CD4-positive, alpha-beta T cell treated with Interleukin-15 for 4 hours (primary cell): Measurements from ENCODE around the gene IL34.
"Not testable (repeated sequence)": the region's sequence is repeated elsewhere in the genome, so short reads cannot be mapped to it uniquely, and the experiment has no call there.

Experiments
- DNase-seq: peaks from one replicate; pipeline ENCODE4 v3.0.0-alpha.2; 2020; ENCODE audit warnings: low spot score

IL34 gene

DNA sequence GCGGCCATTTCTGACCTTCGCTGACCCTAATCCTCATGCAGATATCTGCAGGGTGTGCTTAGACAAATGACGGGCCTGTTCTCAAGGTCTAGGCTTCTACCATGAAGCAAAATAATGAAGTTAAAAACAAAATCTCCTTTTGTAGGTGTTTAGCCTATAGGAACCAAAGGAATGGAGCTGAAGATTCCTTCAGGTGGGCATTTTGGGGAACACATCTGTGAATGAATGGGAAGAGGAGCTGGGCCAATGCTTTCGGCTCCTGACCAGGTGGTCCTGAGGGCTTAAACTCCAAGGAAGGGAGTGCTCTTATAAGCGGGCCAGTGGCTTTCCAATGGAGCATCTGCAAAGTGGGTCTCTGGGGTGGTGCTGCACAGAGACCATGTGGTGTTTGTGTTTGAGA is 14.1 kb upstream of the IL34 start:
- DNase-seq, result no peak

DNA sequence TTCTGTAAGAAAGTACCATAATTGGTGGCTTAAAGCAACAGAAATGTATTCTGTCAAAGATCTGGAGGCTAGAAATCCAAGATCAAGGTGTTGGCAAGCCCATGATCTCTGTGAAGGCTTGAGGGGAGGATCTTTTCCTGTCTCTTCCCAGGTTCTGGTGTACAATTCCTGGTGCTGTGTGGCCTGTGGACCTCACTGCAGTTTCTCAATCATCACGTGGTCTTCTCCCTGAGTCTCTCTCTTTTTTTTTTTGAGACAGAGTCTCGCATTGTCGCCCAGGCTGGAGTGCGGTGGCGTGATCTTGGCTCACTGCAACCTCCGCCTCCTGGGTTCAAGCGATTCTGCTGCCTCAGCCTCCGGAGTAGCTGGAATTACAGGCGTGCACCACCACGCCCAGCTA is 12.7 kb upstream of the IL34 start:
- DNase-seq, result not testable (repeated sequence)

DNA sequence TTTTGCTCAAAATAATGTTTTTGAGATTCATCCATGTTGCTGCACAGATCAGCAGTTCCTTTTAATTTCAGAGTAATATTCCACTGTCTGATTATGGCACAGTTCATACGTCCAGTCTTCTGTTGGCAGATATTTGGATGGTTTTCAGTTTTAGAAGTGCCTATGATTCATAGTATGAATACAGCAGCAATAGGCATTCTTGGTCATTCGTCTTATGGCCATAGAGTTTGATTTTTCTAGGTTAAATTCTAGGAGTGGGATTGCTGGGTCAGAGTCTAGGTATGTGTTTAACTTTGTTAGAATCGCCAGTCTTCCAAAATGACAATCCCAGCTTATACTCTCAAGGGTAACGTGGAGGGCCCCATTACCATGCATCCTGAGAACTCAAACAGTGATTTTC is 11.5 kb upstream of the IL34 start:
- no peak for DNase-seq

DNA sequence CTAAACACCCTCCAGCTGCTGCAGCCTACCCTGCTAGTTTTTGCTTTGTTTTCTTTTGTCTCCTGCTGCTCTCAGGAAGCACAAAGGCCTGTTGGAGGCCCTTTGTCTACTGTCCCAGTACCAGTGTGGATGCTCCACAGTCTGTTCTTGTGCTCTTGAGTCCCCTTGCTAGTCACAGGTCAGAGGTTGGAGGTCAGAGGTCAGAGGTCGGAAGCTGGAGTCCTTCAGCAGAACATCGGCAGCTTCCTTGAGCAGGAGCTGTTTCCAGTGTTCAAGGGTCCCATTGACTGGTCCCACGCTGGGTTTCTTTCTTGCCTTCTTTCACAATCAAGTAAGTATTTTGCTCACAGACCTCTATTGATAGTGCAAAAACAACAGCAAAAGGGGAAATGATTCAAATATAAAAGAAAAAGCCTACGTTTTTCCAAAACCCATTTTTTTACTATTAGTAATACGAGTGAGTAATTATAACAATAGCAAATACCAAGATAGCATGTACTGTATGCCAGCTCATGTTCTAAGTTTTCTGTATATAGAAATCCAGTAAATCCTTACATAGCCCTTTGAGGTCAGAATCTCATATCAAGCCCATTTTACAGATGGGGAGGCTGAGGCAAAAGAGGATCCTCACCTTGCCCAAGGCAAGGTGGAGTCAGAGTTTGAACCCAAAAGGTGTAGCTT is 10.9 kb upstream of the IL34 start:
- no peak for DNase-seq

DNA sequence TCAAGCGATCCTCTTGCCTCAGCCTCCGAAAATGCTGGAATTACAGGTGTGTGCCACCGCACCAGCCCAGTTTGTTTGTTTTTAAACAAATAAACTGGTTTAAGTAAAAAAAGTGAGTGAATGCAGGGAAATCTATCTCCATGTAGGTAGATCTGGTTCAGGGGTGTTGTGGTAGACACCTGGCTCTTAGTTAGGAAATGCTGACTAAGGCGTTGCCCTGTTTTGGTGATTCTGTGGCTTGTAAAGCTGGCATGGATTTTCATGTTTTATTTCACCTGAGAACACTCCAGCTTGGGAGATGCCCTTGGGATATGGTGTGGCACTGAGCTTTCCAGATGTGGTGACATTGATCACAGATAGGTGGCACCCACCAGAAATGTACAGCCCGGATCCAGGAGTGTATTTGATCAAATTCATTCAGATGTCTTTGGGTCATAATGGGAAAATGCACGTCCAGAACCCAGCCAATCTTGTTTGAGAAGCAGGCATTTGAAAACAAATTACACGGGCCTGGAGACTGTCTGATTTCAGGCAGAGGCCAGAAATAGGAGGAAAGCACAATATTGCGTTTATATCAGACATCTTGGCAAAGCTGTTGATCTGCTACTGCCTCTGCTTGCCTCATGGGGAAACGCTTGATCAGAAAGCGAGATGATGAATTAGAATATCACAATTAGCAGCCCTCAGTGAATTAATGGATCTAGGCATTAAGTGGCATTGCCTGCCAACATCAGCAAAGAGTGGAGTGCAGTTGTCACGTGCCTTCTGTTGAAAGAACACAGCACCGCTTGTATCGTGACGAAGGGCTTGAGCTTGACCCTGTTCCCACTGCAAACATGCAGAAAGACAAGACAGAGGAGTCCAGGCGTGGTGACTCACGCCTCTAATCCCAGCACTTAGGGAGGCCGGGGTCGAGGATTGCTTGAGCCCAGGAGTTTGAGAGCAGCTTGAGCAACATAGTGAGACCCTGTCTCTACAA is 7.3 kb upstream of the IL34 start:
- no peak for DNase-seq

DNA sequence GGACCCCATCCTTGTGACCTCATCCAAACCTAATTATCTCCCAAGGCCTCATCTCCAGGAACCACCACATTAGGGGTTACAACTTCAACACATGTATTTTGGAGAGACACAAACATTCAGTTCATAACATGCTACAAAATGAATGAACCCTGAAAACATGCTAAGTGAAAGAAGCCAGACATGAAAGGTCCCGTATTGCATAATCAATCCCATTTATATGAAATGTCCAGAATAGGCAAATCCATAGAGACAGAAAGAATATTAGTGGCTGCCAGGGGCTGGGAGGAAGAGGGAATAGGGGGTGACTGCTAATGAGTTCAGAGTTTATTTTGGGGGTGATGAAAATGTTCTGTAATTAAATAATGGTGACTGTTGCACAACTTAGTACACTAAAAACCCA is 3.7 kb upstream of the IL34 start:
- DNase-seq, result no peak

DNA sequence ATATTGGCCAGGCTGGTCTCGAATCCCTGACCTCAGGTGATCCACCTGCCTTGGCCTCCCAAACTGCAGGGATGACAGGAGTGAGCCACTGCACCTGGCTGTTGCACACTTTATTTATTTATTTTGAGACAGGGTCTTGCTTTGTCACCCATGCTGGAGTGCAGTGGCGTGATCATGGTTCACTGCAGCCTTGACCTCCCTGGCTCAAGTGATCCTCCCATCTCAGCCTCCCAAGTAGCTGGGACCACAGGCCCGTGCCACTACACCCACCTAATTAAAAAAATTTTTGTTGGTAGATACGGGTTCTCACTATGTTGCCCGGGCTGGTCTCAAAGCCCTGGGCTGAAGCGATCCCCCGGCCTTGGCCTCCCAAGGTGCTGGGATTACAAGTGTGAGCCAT is 3.1 kb upstream of the IL34 start:
- not testable (repeated sequence) for DNase-seq

DNA sequence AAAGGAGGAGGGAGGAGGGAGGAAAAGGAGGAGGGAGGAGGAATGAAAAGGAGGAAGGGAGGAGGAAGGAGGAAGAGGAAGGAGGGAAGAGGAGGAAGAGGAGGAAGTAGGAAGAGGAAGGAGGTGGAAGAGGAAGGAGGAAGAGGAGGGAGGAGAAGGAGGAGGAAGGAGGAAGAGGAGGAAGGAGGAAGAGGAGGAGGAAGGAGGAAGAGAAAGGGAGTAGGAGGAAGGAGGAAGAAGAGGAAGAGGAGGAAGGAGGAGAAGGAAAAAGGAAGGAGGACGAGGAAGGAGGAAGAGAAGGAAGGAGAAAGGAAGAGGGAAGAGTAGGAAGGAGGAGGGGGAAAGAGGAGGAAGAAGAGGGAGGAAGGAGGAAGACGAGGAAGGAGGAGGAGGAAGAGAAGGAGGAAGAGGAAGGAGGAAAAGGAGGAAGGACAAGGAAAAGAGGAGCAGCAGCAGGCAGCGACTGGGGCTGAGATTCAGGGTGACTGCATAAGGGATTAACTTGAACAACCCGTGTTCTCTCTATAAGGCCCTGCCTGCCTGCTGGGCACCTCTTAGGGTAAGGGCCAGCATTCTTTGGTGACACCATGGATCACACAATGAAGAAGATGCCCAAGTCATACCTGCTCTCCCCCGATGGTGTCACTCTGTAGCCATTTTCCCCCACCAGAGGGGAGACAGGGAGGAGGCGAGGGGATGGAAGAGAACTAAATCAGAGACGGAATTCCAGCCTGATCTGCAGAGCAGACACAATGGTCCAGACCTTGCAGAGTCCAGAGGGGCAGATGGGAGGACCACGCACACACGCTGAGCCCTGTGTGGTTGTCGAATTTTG is 1.4 kb upstream of the IL34 start:
- no peak for DNase-seq

DNA sequence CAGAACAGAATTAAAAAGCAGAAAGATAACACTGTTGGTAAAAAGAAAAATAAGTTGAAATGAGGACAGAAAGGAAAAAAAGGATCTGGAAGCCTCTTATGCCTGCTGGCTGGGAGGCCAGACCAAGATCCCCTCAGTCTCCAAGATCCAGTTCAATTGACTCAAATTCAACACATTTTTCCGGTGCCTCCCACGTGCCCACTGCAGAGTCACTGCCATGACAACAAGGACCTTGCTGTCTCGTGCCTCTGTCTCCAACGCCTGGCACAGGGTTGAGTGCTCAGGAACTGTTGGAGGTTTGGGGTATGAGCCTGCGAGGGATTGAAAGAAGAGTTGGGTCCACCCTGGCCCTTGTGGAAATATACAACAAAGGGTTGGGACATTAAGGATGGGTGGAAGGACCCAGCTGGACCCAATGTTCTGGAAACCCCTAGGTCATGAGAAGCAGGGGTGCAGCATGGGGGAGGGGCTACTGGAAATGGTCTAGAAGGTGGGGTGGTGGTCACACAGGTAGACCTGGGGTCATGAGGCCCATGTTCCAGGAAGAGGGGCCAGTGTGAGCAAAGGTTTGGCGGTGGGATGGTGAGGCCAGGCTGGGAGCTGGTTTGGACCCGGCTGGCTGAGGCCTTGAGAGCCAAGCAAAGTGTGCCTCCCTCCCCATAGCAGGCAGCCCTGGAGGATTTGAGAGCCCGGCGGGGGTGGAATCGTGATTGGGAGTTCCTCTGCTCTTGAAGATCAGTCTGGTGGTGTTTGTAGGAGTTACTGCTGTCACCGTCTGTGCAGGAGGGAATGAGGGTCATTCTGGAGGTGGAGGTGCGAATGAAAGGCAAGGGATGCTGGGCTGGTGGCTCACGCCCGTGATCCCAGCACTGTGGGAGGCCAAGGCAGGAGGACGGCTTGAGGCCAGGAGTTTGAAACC is 1.3 kb downstream of the IL34 start:
- no peak for DNase-seq

DNA sequence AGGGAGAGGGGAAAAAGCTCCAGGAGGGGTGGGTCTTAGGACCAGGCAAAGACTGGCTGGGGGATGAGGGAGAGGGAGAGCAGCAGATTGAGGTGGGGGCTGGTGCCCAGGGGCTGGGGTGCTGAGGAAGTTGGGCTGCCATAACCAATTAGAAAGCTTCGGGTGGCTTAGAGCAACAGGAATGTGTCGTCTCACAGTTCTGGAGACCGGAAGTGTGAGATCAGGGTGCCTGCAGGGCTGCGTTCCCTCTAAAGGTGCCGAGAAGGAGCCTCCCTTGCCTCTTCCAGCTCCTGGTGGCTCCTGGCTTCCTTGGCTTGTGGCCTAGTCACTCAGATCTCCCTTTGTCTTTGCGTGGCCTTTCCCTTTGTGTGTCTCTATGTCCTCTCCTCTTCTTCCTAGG is 2.2 kb downstream of the IL34 start:
- no peak for DNase-seq

DNA sequence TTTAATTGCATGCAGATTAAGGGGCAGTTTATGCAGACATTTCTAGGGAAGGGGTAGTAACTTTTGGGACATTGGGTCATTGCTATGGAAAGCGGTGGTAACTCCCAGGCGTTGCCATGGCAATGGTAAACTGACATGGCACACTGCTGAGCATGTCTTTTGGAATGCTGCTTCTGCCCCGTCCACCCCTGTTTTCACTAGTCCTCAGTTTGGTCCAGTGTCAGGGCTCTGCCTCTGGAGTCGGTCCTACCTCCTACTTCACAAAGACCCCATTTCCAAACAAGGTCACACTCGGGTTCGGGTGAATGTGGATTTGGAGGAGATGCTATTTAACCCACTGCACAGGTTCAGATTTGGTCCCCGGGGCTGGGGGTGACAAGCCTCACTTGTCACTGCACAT is 2.9 kb downstream of the IL34 start:
- DNase-seq, result no peak

DNA sequence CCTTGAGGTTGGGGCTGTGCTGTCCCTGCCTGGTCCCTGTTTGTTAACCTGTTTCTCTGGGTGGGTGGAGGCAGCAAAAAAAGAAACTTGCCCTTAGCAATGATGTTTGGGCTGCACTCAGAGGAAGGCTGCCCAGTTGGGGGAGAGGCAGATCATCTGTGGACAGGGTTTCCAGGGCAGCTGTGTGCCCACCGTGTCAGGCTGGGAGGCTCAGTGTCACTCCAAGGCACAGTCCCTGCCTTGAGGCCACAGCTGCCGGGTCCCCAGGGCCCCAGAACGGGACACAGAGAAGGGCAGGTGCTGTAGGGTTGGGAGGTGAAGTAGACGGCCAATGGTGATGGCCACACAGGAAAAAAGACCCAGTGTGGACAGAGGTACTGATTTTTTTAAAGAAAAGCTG is 3.9 kb downstream of the IL34 start:
- DNase-seq, result no peak

DNA sequence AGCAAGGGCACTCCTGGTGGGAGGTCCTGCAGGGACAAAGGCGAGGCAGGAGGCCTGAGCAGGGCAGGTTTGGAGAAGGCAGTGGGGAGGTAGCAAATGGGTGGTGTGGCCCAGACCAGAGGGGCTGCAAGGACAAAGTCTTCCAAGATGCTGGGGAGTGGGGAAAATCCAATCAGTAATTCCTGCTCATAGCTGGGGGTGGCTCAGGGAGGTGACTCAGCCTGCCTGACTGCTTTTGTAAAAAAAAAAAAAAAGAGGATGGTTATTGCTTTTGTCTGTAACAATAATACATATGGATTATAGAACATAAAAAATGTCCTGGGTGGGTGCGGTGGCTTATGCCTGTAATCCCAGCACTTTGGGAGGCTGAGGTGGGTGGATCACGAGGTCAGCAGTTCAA is 5.2 kb downstream of the IL34 start:
- no peak for DNase-seq

DNA sequence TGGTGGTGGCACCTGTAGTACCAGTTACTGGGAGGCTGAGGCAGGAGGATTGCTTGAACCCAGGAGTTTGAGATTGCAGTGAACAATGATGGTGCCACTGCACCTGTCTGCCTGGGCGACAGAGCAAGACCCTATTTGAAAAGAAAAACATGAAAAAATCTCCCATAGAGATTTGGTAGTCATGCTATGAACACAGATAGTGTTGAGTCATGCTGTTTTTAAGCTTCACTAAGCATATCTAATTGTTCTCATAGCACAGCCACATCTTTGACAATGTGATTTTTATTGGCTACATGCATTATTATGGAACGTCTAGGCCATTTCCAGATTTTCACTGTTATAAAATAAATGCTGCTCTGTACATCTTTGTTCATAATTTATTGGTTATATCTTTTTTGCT is 6.0 kb downstream of the IL34 start:
- no peak for DNase-seq

DNA sequence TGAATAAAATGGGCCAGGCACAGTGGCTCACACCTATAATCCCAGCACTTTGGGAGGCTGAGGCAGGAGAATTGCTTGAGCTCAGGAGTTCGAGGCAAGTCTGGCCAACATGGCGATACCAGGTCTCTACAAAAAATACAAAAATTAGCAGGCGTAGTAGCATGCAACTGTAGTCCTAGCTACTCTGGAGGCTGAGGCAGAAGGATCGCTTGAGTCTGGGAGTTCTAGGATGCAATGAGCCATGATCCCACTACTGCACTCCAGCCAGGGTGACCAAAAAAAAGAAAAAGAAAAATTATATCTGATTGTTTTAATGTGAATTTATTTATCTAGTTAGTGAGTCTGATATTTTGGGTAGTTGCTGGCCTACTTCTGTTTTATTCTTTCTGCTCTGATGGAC is 7.0 kb downstream of the IL34 start:
- no peak for DNase-seq

DNA sequence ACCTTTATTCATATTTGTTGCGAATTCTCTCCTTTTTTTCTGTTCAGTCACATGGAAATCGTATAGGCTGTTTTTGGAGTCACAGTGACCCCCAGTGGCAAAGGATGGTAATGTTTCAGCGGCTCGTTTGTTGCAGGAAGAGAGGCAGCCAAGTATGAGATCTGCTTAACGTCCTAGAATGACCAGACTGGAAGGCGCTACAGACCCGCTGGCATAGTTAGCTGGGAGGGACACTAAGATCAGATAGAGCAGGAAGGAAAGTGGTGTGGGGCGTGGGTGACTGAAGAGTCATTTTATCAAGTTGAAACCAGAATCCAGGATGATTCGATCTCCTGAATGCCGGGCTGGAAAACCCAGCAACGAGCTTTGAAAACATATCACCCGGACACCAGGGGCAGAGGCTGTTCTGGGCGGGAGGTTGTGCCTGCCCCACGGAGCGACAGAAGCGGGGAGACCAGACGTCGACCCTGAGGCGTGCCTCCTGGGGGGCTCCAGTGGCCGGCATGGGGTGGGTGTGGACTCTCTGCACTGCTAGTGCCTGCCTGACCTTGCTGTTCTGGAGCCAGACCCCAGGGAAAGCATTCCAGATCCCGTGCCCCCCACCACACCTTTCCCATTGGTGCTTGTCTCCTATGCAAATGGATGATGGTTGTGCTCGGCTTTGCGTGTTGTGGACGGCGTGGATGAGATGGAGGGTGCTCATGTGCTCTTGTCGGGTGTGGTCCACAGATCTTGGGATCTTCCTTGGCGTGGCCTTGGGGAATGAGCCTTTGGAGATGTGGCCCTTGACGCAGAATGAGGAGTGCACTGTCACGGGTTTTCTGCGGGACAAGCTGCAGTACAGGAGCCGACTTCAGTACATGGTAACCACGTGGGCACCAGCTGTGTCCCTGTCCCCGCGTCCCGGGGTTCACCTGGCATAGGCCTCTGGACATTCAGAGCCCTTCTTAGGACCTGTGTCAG is 7.7 kb downstream of the IL34 start:
- DNase-seq, result peak; percentile 78

DNA sequence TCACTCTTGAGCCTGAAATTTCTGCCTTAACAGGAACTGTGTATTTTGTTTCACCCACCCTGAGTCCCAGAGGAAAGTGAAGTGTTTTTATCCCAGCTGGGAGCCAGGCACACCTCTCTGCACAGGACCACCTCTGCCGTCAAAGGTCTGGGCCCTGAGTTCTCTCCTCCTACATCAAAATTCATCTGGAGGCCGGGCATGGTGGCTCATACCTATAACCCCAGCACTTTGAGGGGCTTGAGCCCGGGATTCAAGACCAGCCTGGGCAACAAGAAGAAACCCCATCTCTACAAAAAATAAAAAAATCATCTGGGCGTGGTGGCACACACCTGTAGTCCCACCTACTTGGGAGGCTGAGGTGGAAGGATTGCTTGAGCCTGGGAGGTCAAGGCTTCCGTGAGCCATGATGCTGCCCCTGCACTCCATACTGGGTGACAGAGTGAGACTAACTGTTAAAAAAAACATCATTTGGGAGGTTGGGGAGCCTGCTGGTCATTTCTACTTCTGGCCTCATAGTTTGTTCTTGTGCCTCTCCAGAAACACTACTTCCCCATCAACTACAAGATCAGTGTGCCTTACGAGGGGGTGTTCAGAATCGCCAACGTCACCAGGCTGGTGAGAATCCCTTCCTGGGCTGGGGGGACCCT is 9.8 kb downstream of the IL34 start:
- no peak for DNase-seq

DNA sequence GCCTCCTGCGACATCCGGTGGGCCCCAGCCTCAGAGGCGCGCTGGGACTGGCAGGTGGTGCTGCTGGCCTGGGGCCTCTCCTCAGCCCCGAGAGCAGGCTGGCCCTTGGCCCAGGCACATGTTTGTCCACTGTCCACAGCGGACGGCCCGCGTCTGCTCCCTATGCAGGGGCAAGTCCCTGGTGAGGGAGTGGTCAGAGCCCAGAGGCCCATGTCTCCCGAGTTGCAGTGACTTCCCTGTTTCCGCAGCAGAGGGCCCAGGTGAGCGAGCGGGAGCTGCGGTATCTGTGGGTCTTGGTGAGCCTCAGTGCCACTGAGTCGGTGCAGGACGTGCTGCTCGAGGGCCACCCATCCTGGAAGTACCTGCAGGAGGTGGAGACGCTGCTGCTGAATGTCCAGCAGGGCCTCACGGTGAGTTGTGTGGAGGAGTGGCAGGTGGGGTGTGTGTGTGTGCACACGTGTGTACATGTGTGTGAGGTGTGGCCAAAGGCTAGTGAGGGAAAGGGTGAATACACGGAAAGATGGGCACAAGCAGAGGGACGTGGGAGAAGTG is 10.4 kb downstream of the IL34 start:
- no peak for DNase-seq

DNA sequence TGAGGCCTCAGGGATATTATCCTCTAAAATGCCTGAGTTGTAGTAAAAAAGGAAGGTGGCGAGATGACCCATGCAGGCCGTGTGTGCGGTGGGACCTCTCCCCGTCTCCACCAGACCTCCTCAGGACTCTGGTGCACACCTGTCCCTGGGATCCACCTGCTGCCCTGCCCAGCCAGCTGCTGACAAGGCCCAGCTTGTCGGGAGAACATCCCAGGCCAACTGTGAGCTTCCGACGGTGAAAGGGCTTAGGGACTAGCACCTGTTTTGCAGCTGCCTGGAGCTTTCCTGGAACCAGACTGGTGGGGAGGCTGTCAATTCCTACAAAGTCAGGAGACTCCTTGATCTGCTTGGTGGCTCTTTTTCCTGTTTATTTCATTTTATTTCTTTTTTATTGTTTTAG is 11.6 kb downstream of the IL34 start:
- DNase-seq, result no peak

DNA sequence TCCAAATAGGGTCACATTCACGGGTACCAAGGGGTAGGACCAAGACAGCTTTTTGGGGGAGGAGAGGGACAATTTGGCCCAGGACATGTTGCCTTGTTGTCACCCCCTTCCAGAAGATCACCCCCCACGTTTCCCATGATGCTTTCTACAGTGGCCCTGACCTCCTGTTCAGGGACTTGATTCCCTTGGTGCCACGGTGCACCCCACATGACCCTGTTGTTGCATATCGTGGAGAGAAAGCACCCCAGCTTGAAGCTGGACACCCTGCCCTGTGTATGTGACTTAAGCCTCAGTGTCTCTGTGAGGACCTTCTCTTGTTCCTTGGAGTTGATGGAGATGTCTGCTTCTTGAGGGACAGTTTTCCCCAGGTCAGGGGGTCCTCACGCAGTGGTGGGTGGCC is 12.6 kb downstream of the IL34 start:
- DNase-seq, result no peak
